Lower leg skin (tissue), 4 donors: ENCODE measurements around the gene VWA5B1. TPM values are rescaled to one million over a fixed set of nuclear protein-coding genes. Genes with fewer than 3 reads are reported as not detected.

Experiments used
- DNase-seq, 2 donors: peaks; one replicate each; pipeline ENCODE4 v3.0.0-alpha.2; 2019; ENCODE audit warnings: low spot score in 2 of 2
- H3K4me3 ChIP-seq: fragments of 200-600 bp; sonication (generic); 2 replicates; pipeline ENCODE4 v1.5.1; 2017; ENCODE audit warnings: mild to moderate bottlenecking, low read depth; ENCODE audit not compliant: poor library complexity, severe bottlenecking
- POLR2A ChIP-seq, 2 donors: fragments of 450-650 bp; IDR thresholded peaks; one replicate each; pipeline ENCODE4 v1.6.1; 2016 to 2017; ENCODE audit warnings: antibody characterized with exemption in 2 of 2, mild to moderate bottlenecking in 1 of 2, moderate library complexity in 1 of 2
- WGBS, 2 donors: methylation state at CpG; one replicate each; pipeline ENCODE4 v1.1.5; 2018; 5-methylcytosine and 5-hydroxymethylcytosine counted together
- intact Hi-C: fragments of 100-400 bp; cut with DNase I; formaldehyde crosslinking; loops from one replicate; pipeline ENCODE4 v1.15.0; 2023; ENCODE audit warnings: low total_unique reads
- total RNA-seq, 4 donors: library from RNA; depleted of rRNA; stranded (reverse); fragments of >200 nt; gene quantifications; one replicate each; pipeline ENCODE4 v1.1.0, GENCODE V29; 2016
- TF ChIP-seq, protein P1 (sequence below), 3 donors: fragments of 450-650 bp; IDR thresholded peaks; one replicate each; pipeline ENCODE4 v1.5.1; 2016; ENCODE audit warnings: antibody characterized with exemption in 3 of 3, mild to moderate bottlenecking in 3 of 3, moderate library complexity in 2 of 3

Gene VWA5B1
- total RNA-seq, 4 donors from 2014 or later = not detected

DNA sequence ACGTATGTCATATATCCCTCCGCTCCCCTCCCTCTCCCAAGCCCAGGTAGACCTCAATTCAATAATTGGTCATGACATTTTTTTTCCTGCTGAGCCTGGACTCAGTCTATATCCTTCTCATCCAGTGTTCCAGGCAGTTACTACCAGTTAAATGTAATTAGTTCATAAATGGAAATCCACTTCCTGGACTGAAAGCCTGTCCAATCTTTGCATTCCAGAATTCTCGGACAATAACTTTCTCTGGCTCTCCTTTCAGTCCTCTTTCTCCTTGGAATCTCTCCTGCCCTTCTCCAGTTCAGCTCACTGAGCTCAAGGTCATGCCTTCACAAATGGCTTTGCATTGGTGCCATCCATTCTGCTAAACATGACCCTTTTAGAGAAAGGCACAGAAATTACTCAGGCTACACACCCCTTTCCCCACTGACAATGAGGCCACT lies 34.8 kb downstream of the VWA5B1 start:
- intact Hi-C loops = no loop called here
- WGBS, 2 donors = 52 to 58% methylated on average over 3 of the region's 3 CpGs
- no peak for DNase-seq
- TF ChIP-seq, protein P1, sequence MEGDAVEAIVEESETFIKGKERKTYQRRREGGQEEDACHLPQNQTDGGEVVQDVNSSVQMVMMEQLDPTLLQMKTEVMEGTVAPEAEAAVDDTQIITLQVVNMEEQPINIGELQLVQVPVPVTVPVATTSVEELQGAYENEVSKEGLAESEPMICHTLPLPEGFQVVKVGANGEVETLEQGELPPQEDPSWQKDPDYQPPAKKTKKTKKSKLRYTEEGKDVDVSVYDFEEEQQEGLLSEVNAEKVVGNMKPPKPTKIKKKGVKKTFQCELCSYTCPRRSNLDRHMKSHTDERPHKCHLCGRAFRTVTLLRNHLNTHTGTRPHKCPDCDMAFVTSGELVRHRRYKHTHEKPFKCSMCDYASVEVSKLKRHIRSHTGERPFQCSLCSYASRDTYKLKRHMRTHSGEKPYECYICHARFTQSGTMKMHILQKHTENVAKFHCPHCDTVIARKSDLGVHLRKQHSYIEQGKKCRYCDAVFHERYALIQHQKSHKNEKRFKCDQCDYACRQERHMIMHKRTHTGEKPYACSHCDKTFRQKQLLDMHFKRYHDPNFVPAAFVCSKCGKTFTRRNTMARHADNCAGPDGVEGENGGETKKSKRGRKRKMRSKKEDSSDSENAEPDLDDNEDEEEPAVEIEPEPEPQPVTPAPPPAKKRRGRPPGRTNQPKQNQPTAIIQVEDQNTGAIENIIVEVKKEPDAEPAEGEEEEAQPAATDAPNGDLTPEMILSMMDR (IDR thresholded peaks at IDR 0.05) = no peak
- TF ChIP-seq POLR2A (IDR thresholded peaks at IDR 0.05) = no peak
- no peak overlapping the region for H3K4me3 ChIP-seq

DNA sequence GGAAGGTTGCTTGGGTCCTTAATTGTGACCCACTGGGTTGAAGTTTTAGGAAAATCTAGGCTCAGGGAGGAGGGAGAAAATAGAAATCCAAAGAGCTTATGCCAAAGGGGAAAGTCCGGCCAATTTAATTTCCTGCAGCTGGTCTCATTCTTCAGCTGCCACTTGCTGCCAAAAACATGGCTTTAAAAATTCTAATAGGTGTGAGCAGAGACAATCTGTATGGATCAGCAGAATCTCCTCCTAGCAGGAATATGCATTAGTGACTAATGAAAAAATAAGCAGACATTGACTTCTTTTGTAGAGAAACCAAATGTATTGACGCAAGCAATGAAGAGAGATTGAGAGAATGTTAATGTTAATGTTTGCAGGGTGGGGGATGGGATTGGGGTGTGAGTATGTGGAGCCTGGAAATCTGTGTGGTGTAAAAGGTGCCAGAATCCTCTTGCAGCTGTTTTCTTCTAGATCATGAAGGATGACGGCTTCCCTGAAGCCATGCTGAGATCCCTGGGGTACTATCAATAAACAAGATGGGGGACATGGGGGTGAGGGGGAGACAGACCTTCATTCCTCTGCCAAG lies 35.3 kb downstream of the VWA5B1 start:
- TF ChIP-seq, protein P1 (IDR thresholded peaks at IDR 0.05) = no peak
- no peak for TF ChIP-seq POLR2A (IDR thresholded peaks at IDR 0.05)
- DNase-seq = no peak
- WGBS, 2 donors = 30% methylated on average over 3 of the region's 3 CpGs
- H3K4me3 ChIP-seq = no peak overlapping the region
- intact Hi-C loops = no loop called here

DNA sequence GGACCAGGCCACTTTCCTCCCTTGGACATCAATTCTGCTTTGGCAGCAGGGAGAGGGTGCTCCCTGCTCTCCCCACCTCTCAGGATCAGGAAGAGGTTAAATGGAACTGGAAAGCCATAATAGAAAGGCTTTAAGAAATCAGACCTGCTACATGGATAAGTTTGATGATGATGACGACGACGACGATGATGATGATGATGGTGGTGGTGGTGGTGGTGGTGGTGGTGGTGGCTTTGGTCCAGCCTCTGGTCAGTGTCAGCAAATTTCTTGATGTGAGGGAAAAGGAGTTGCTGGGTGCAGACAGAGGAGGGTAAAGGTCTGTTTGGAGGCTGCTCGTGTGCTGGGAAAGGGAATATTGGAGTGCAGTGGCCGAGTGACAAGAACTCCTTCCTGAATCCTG lies 36.8 kb downstream of the VWA5B1 start:
- TF ChIP-seq, protein P1 (IDR thresholded peaks at IDR 0.05) = no peak
- no peak for TF ChIP-seq POLR2A (IDR thresholded peaks at IDR 0.05)
- H3K4me3 ChIP-seq = no peak overlapping the region
- 73 to 78% methylated on average over 6 of the region's 6 CpGs for WGBS, 2 donors
- no peak for DNase-seq
- intact Hi-C loops = no loop called here

DNA sequence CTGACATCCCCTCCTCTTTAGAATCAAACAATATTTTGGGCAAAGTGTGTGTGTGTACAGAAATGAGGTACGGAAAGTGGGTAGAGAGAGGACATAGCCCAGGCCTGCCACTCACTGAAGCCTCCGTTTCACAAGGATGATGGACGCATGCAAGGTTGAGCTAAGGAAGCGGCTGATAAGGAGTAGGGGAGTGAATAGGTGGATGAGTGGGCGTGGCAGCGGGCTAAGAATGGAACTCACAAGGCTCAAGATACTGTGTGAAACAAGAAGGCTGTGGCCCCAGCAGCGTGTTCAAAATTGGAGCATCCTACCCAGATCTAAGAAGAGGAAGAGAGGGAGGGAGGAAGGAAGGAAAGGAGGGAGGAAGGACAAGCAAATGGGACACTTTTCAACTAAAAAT lies 37.5 kb downstream of the VWA5B1 start:
- H3K4me3 ChIP-seq = no peak overlapping the region
- intact Hi-C loops = no loop called here
- TF ChIP-seq, protein P1 (IDR thresholded peaks at IDR 0.05) = no peak
- no peak for TF ChIP-seq POLR2A (IDR thresholded peaks at IDR 0.05)
- WGBS, 2 donors = 80 to 87% methylated on average over 7 of the region's 7 CpGs
- no peak for DNase-seq

DNA sequence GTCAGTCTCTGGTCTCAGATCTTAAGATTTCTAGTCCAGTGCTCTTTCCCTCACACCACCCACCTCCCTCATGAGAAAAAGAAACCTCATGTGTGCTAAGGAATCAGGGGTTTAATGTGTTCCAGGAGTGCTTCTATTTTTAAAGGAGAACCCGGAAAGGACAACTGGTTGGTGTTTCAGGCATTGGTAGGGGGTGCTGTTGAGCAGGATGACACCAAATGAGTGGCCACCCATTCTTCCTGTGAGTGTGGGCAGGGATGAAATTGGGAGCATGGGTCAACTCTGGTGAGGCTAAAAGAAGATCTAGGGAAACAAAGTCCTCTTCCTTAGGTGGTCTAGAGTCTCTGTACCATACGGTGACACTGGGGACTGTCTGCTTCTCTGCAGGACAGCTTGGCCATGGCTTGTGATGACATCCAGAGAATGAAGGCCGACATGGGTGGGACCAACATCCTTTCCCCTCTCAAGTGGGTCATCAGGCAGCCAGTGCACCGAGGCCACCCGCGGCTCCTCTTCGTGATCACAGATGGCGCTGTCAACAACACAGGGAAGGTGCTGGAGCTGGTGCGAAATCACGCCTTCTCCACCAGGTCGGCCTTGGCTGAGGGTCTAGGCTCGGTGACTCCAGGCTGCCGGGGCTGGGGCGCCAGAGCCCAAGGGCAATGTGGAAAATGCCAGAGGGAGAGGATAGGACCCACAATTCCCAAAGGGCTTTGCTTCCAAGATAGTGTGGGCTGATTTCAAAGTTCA lies 39.3 kb downstream of the VWA5B1 start:
- intact Hi-C loops = no loop called here
- H3K4me3 ChIP-seq = no peak overlapping the region
- 80 to 84% methylated on average over 14 of the region's 14 CpGs for WGBS, 2 donors
- no peak for TF ChIP-seq POLR2A (IDR thresholded peaks at IDR 0.05)
- no peak for DNase-seq

DNA sequence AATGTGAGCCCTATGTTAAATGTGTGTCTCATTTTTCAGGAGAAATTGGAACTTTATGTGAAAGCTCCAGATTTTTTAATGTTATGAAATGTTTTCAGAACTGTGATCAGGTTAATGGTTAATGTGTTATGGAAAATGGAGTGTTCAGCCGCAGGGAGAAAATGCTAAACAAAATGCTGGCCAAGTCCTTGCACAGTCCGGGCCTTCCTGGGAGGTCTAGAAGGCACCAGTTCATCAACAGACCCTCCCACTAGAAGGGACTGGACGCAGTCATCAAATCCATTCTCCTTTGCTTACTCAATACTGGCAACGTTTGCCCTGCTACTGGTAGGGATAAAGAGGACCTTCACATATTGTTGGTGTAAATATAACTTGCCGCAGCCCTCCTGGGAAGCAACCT lies 43.4 kb downstream of the VWA5B1 start:
- no peak for DNase-seq
- WGBS, 2 donors = 53 to 86% methylated on average over 5 of the region's 5 CpGs
- no peak overlapping the region for H3K4me3 ChIP-seq
- intact Hi-C loops = no loop called here
- TF ChIP-seq, protein P1 (IDR thresholded peaks at IDR 0.05) = no peak
- TF ChIP-seq POLR2A (IDR thresholded peaks at IDR 0.05) = no peak
